ENCODE measurements around the gene ZNF189. TPM values are rescaled to one million over a fixed set of nuclear protein-coding genes. Genes with fewer than 3 reads are reported as not detected.

The ZNF189 gene
- total RNA-seq, 1 experiment from 2014 or later, result 9.9 TPM

DNA sequence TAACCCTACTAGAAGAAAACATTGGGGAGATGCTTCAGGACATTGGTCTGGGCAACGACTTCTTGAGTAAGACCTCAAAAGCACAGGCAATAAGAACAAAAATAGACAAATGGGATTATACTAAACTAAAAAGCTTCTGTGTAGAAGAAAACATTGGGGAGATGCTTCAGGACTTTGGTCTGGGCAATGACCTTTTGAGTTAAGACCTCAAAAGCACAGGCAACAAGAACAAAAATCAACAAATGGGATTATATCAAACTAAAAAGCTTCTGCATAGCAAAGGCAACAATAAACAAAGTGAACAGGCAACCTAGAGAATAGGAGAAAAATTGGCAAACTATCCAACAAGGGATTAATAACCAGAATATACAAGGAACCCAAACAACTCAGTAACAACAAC is 4.0 kb upstream of the ZNF189 start:
- DNase-seq, result no peak
- no peaks in the 10 kb centered on the region for H3K27me3 ChIP-seq (ENCODE audit: control insufficient read depth, insufficient read depth, low read length)
- H3K36me3 ChIP-seq (replicated peaks; ENCODE audit: control insufficient read depth, insufficient read depth, low read length), result peaks cover 3% of the 10 kb centered on the region
- H3K4me3 ChIP-seq (ENCODE audit: insufficient read depth, low read depth, low read length), result no peak overlapping the region

DNA sequence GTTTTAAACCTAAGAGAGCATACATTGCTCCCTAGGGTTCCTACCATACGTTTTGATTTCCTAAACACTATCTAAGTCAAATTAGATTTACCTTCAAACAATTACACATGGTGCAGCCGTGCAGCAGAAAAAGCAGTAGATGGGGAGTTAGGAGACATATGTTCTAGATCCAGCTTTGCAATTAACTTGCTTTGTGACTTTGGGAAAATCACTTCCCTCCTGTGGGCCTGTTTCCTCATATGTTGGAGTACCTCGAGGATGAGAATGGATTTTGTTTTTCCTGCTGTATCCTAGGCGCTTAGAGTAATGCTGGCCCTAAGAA is 944 bp upstream of the ZNF189 start:
- Histone ChIP-seq H3K4me3 (ENCODE audit: insufficient read depth, low read depth, low read length) (peak overlapping the region; percentile 61), H3K36me3 (replicated peaks; ENCODE audit: control insufficient read depth, insufficient read depth, low read length) (peaks cover 8% of the 10 kb centered on the region), H3K27me3 (ENCODE audit: control insufficient read depth, insufficient read depth, low read length) (no peaks in the 10 kb centered on the region)
- no peak for DNase-seq

DNA sequence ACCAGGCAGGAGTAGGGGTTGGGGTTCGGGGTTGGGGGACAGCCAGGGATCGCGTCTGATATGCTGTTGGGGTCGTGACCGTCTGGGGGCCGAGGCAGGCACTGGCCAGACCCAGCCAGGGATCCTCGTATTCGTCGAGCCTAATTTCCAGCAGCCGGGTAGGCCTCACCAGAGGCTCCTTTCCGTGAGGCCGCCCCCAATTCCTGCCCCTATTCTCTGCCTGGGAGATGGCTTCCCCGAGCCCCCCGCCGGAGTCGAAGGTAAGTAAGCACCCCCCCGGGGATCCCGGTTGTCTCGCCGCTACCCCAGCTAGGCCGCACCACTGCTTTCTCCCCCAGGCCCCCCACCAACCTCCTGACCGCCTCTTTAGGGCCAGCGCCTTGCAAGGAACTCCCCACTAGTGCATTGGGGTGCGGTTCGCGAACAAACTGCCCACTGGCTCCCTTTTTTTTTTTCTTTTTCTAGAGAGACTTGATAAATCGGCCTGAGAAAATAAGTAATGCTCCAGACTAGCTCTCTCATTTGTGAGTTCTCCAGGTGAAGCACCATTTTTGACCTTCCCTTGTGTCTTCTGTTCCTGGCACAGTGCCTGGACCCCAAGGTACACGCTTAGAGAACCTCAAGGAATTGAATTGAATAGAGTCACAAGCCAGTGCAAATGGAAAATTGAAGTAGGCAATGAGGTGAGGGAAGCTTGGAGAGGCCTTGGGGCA is 435 bp downstream of the ZNF189 start:
- Histone ChIP-seq H3K36me3 (replicated peaks; ENCODE audit: control insufficient read depth, insufficient read depth, low read length) (peaks cover 12% of the 10 kb centered on the region), H3K27me3 (ENCODE audit: control insufficient read depth, insufficient read depth, low read length) (no peaks in the 10 kb centered on the region), H3K4me3 (ENCODE audit: insufficient read depth, low read depth, low read length) (peak overlapping the region; percentile 75)
- no peak for DNase-seq

- Histone ChIP-seq H3K27me3 (ENCODE audit: control insufficient read depth, insufficient read depth, low read length) (no peaks in the 10 kb centered on the region), H3K4me3 (ENCODE audit: insufficient read depth, low read depth, low read length) (peak overlapping the region; percentile 75), H3K36me3 (replicated peaks; ENCODE audit: control insufficient read depth, insufficient read depth, low read length) (peaks cover 12% of the 10 kb centered on the region)
- no peak for DNase-seq
Measured at GRCh38 chr9:101399643-101399970, 956 bp downstream of the ZNF189 start.

GRCh38 chr9:101400120-101400519 is 1.5 kb downstream of the ZNF189 start:
- Histone ChIP-seq H3K27me3 (ENCODE audit: control insufficient read depth, insufficient read depth, low read length) (no peaks in the 10 kb centered on the region), H3K36me3 (replicated peaks; ENCODE audit: control insufficient read depth, insufficient read depth, low read length) (peaks cover 12% of the 10 kb centered on the region), H3K4me3 (ENCODE audit: insufficient read depth, low read depth, low read length) (no peak overlapping the region)
- no peak for DNase-seq

- DNase-seq, result no peak
- H3K4me3 ChIP-seq (ENCODE audit: insufficient read depth, low read depth, low read length), result no peak overlapping the region
- peaks cover 21% of the 10 kb centered on the region for H3K36me3 ChIP-seq (replicated peaks; ENCODE audit: control insufficient read depth, insufficient read depth, low read length)
- no peaks in the 10 kb centered on the region for H3K27me3 ChIP-seq (ENCODE audit: control insufficient read depth, insufficient read depth, low read length)
Measured at GRCh38 chr9:101403516-101404285, 5.0 kb downstream of the ZNF189 start.

DNA sequence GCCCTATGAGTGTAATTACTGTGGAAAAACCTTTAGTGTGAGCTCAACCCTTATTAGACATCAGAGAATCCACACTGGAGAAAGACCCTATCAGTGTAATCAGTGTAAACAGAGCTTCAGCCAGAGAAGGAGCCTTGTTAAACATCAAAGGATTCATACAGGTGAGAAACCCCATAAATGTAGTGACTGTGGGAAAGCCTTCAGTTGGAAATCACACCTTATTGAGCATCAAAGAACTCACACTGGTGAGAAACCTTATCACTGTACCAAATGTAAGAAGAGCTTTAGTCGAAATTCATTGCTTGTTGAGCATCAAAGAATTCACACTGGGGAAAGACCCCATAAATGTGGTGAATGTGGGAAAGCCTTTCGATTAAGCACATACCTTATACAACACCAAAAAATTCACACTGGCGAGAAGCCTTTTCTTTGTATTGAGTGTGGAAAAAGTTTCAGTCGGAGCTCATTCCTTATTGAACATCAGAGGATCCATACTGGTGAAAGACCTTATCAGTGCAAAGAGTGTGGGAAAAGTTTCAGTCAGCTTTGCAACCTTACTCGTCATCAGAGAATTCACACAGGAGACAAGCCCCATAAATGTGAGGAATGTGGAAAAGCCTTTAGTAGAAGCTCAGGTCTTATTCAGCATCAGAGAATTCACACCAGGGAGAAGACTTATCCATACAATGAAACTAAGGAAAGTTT is 9.9 kb downstream of the ZNF189 start:
- Histone ChIP-seq H3K4me3 (ENCODE audit: insufficient read depth, low read depth, low read length) (no peak overlapping the region), H3K36me3 (replicated peaks; ENCODE audit: control insufficient read depth, insufficient read depth, low read length) (peaks cover 15% of the 10 kb centered on the region), H3K27me3 (ENCODE audit: control insufficient read depth, insufficient read depth, low read length) (no peaks in the 10 kb centered on the region)
- no peak for DNase-seq

GRCh38 chr9:101409079-101409477 is 10.4 kb downstream of the ZNF189 start:
- Histone ChIP-seq H3K36me3 (replicated peaks; ENCODE audit: control insufficient read depth, insufficient read depth, low read length) (peaks cover 14% of the 10 kb centered on the region), H3K27me3 (ENCODE audit: control insufficient read depth, insufficient read depth, low read length) (no peaks in the 10 kb centered on the region), H3K4me3 (ENCODE audit: insufficient read depth, low read depth, low read length) (no peak overlapping the region)
- no peak for DNase-seq

GRCh38 chr9:101414839-101415238 is 16.2 kb downstream of the ZNF189 start:
- Histone ChIP-seq H3K36me3 (replicated peaks; ENCODE audit: control insufficient read depth, insufficient read depth, low read length) (no peaks in the 10 kb centered on the region), H3K4me3 (ENCODE audit: insufficient read depth, low read depth, low read length) (no peak overlapping the region), H3K27me3 (ENCODE audit: control insufficient read depth, insufficient read depth, low read length) (no peaks in the 10 kb centered on the region)
- no peak for DNase-seq

- DNase-seq, result no peak
- no peak overlapping the region for H3K4me3 ChIP-seq (ENCODE audit: insufficient read depth, low read depth, low read length)
- no peaks in the 10 kb centered on the region for H3K36me3 ChIP-seq (replicated peaks; ENCODE audit: control insufficient read depth, insufficient read depth, low read length)
- no peaks in the 10 kb centered on the region for H3K27me3 ChIP-seq (ENCODE audit: control insufficient read depth, insufficient read depth, low read length)
Measured at GRCh38 chr9:101415578-101415977, 16.9 kb downstream of the ZNF189 start.

GRCh38 chr9:101417389-101417788 is 18.7 kb downstream of the ZNF189 start:
- H3K4me3 ChIP-seq (ENCODE audit: insufficient read depth, low read depth, low read length), result no peak overlapping the region
- H3K36me3 ChIP-seq (replicated peaks; ENCODE audit: control insufficient read depth, insufficient read depth, low read length), result no peaks in the 10 kb centered on the region
- no peaks in the 10 kb centered on the region for H3K27me3 ChIP-seq (ENCODE audit: control insufficient read depth, insufficient read depth, low read length)
- DNase-seq, result no peak

GRCh38 chr9:101417977-101418376 is 19.3 kb downstream of the ZNF189 start:
- H3K4me3 ChIP-seq (ENCODE audit: insufficient read depth, low read depth, low read length), result no peak overlapping the region
- H3K36me3 ChIP-seq (replicated peaks; ENCODE audit: control insufficient read depth, insufficient read depth, low read length), result no peaks in the 10 kb centered on the region
- H3K27me3 ChIP-seq (ENCODE audit: control insufficient read depth, insufficient read depth, low read length), result no peaks in the 10 kb centered on the region
- no peak for DNase-seq

GRCh38 chr9:101418518-101419430 is 20.1 kb downstream of the ZNF189 start:
- Histone ChIP-seq H3K36me3 (replicated peaks; ENCODE audit: control insufficient read depth, insufficient read depth, low read length) (no peaks in the 10 kb centered on the region), H3K27me3 (ENCODE audit: control insufficient read depth, insufficient read depth, low read length) (no peaks in the 10 kb centered on the region), H3K4me3 (ENCODE audit: insufficient read depth, low read depth, low read length) (no peak overlapping the region)
- no peak for DNase-seq

DNA sequence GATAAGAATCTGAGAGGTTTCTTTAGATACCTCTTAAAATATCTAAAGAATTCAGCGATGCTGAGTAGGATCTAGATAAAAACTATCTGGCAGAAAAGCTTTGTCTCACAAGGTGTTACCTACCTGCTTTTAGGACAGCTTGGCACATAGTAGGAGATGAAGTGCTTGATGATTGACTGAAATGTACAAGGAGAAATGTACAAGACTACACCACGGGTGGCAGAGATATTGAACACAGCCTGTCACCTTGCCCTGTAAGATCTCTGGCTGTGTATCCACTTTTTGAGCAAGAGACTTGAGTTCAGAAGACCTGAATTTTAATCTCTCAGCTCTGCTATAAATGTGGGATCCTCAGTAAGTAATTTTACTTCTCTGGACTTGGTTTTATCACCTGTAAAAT is 21.2 kb downstream of the ZNF189 start:
- Histone ChIP-seq H3K4me3 (ENCODE audit: insufficient read depth, low read depth, low read length) (no peak overlapping the region), H3K36me3 (replicated peaks; ENCODE audit: control insufficient read depth, insufficient read depth, low read length) (no peaks in the 10 kb centered on the region), H3K27me3 (ENCODE audit: control insufficient read depth, insufficient read depth, low read length) (no peaks in the 10 kb centered on the region)
- DNase-seq, result no peak

All from H7 (cell line).